Activated CD8-positive, alpha-beta memory T cell treated with anti-CD3 and anti-CD28 coated beads, Interleukin-2, amount 50 U/mL, for 1 hour (primary cell): ENCODE data around the gene MYO5B.

ENCODE experiments used
- DNase-seq: peaks from one replicate; pipeline ENCODE4 v3.0.0-alpha.2; 2020; ENCODE audit errors: extremely low read depth

The MYO5B gene

GRCh38 chr18:50013363-50014138 is 181.4 kb downstream of the MYO5B start:
- no peak for DNase-seq

GRCh38 chr18:50011813-50012435 is 183.0 kb downstream of the MYO5B start:
- DNase-seq, result no peak

DNA sequence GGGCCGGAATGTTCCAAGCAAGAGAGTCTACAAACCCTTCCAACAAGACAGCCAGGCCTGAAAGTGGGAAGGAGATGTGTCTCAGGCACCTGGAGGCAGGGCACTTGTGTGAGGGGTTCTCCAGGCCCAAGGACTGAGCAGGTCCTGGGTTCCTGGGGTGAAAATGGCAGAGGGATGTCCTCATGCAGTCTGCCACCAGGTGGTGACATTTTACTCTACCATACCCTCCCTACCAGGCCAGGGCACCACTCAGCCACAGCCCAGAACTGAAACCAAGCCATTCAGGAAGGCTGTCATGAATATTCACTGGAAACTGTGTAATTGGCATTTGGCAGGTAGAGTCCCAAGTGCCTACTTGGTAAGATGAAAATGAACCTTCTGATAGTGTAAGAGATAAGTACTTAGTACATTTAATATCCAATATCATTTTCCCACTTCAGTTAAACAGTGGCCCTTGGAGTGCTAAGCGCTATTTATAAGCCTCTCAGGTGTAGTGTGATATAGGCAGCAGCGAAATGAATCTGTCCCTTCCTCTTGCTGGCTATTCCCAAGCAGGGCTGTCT is 185.1 kb downstream of the MYO5B start:
- DNase-seq, result no peak

- no peak for DNase-seq
Measured at GRCh38 chr18:50008306-50008705, 186.6 kb downstream of the MYO5B start.

DNA sequence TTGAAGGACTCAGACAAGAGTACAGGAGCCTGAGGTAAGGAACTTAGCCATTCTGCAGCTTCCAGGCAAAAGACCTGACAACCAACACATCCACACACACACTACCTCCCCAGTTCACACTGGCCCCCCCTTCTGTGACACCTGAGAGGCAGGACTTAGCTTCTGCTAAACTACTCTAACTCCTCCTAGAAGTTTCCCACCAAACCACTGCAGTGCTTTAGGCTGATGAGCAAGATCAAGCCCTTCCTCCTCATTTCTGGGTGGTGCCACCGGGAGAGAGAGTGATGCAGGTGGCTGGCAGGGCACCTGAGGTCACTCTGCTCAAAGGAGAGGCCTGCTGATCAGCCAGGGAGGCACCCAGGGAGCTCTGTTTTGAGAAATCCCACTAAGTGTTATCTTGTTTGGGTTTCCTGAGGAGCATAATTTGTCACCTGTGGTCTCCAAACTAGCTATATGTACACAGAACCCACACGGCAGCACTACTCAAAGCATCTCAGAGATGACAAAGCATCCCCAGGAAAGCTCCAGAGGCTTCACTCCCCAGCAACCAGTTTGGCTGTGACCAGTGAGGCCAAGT is 188.4 kb downstream of the MYO5B start:
- no peak for DNase-seq

- no peak for DNase-seq
Measured at GRCh38 chr18:50004013-50004412, 190.9 kb downstream of the MYO5B start.

GRCh38 chr18:50002781-50003180 is 192.2 kb downstream of the MYO5B start:
- no peak for DNase-seq

- DNase-seq, result no peak
Measured at GRCh38 chr18:50000227-50000626, 194.7 kb downstream of the MYO5B start.

DNA sequence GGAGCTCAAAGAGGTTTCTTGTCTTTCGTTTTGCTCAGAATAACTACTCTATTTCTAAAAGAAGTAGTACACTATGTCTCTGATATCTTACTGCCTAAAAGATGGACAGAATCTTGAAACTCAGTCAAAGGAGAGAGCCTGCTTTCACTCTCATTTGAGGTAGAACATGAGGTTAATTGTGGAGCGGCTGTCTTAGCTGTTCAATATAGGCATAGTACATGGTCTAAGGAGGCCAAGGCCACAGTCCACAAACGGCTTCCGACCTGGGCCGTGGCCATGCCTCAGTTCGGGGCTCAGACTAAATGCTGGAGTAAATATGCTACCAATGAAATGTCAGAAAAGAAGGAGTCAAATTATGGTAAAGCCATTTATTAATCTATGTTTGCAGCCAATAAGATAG is 195.8 kb downstream of the MYO5B start:
- DNase-seq, result no peak

GRCh38 chr18:49997558-49997957 is 197.4 kb downstream of the MYO5B start:
- no peak for DNase-seq

GRCh38 chr18:49994410-49994809 is 200.5 kb downstream of the MYO5B start:
- no peak for DNase-seq

- DNase-seq, result no peak
Measured at GRCh38 chr18:49993299-49993698, 201.6 kb downstream of the MYO5B start.

- DNase-seq, result no peak
Measured at GRCh38 chr18:49988733-49989132, 206.2 kb downstream of the MYO5B start.

DNA sequence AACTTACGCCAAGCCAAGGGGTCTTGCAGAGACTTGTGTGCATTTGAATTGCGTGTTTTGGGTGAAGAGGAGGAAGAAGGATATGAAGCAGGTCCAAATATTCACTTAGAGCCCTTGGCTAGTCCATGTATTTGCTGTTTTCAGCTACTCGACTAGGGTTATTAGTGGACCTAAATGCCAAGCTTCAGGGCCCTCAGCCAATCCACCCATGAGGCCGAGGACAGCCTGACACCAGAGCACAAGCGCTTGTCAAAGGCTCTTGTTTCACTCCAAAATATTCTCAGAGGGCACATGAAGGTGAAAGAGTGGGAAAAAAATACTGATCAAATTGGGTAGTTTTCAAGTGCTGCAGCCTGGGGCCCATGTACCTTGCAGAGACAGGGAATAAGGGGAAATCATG is 206.8 kb downstream of the MYO5B start:
- no peak for DNase-seq

DNA sequence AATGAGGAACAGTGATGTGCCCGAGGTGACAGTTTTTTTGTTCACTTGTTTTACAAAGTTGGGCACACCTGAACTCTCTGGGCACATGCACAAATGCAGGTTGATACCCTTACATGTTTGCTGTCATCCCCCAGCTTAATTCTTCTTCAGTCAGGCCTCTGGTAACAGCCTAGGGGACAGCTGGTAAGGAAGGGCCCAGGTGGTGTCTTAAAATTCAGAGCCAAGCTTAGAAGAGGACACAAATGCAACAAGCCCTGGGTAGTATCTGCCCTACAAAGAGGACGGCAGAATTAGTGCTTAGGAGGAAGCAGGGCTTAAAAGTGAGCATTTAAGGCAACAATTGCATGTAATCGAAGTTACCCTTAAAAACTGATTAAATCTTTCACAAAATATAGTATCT is 209.7 kb downstream of the MYO5B start:
- DNase-seq, result no peak

GRCh38 chr18:49980896-49981295 is 214.1 kb downstream of the MYO5B start:
- DNase-seq, result no peak

DNA sequence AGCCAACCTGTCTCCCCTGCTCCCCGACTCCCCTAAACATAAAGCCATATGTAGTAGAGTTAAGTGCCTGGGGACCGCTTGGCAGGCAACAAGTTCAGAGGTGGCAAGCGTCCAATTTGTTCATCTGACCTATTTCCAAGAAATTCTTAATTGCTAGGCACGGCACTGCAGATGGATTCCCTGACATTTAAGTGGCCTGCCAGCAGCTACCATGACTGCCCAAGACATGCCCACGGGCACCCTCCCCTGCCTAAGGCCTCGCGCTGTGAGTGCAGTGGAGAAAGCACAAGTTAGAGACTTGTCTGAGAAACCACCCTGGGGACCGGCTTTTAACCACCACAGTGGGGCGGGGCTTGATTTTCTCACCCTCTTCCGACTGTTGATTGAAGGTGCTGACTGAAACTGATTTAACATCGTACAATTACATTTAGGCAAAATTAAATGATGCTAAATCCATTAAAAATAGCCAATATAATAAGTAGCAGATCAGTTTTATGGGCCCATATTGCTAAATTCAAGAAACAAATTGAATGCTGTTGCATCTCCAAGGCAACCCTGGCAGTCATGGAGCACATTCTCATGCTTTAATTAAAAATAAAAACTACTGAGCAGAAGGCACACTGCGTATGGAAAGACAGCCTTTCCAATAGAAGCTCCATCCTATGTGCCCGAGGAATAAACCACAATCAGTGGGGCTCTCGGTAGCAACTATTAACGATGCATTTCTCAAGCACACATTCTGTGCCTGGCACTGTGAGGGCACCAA is 218.0 kb downstream of the MYO5B start:
- DNase-seq, result no peak

- no peak for DNase-seq
Measured at GRCh38 chr18:49976001-49976400, 218.9 kb downstream of the MYO5B start.

GRCh38 chr18:49974079-49974478 is 220.9 kb downstream of the MYO5B start:
- DNase-seq, result no peak

DNA sequence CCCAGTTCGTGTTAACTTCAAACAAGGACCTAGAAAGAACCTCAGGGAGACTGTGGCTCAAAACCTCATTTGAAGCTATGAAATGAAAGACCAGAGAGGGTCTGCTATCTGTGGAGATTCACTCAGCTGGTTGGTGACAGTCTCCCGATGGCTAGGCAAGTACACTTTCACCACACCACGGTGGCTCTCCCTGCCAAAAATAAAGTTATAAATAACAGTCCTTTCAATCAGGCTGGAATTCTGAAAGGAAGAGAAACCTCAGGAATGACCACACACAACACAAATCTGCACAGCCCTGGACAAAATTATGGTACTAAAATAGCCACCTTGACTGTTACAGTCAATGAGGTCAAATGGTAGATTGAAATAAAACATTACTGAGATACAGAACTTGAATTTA is 221.4 kb downstream of the MYO5B start:
- no peak for DNase-seq

DNA sequence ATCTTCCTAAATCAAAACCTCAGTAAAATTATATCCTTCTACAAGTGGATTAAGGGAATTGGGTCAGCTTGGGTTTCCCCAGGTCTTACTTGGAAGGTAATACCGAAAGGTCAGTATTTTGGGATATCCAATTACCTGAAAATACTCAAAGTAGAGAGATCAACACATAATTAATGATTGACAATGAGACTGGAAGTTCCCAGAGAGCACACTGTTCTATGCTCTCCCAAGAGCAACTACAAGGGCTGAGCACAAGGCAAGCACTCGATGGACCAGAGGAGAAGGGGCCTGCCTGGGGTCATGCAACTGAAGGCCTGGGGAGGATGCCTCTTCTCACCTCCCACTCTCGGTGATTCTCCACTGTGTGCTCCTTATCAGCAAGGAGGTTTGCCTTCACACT is 222.4 kb downstream of the MYO5B start:
- DNase-seq, result no peak

DNA sequence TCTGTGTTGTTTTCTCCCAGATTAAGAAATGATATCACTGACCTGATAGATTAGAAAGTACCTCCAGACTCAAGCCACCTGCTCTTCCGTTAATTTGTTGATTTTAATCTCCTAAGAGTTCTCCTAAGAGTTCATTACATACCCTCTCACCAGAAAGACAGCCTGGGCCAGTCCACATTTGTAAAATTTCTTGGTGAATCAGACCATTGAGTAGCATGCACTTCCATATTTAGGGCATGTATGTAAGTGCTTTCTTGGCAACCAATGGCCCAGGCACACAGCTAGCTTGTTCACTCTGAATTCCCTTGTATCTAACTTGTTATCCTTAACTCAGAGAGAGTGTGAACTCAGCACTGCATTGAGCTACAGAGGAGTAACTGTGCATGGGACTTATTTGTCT is 223.5 kb downstream of the MYO5B start:
- DNase-seq, result no peak
